ENCODE data around the gene PTK6. TPM values are rescaled to one million over a fixed set of nuclear protein-coding genes. Genes with fewer than 3 reads are reported as not detected.

PTK6 gene
- total RNA-seq, 1 experiment from 2014 or later, result 6.7 TPM

DNA sequence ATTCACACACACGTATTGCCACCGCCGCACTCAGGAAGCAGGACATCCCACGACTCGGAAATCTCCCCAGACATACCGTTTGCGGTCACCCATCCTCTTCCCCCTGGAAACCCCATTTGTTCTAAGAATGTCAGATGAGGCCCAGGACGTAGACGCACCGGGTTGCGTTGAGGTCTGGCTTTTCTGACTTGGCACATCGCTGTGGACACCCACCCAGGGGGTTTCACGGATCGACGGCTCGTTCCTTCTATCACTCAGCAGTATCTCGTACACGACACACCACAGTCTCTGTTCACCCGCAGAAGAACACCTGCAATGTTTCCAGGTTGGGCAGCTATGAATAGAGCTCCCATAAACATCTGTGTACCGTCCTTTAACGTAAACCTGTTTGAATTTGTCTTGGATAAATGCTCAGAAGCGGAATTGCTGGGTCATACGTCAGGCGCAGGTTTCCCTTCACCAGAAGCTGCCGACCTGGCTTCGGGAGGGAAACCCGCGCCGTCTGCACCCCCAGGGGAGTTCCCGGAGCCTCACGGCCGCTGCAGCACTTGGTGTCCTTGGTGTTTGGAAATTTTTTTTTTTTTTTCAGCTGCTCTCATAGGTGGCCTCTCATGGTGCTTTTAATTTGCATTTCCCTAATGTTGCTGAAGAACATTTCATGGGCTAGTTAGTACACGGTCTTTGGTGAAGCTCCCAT is 29.0 kb downstream of the PTK6 start:
- Histone ChIP-seq H3K4me1 (ENCODE audit: control insufficient read depth in 1 of 2, insufficient read depth in 2 of 2, low read length in 2 of 2) (no peaks in the 10 kb centered on the region), H3K4me3 (replicated peaks in 1 of 2; ENCODE audit: low read depth in 1 of 2, low read length in 2 of 2) (no peak overlapping the region), H3K4me2 (ENCODE audit: low read length) (no peak overlapping the region), H3K27me3 (ENCODE audit: insufficient read depth, low read length) (peaks cover 7% of the 10 kb centered on the region; the same call in 1 of the 2 replicates), H3K27ac (ENCODE audit: low read depth, low read length) (no peak overlapping the region), H3K36me3 (ENCODE audit: control insufficient read depth in 1 of 2, insufficient read depth in 2 of 2, low read length in 2 of 2) (no peaks in the 10 kb centered on the region), H3K9me3 (ENCODE audit: control insufficient read depth in 1 of 2, insufficient read depth in 1 of 2, low read depth in 1 of 2, low read length in 2 of 2) (no peaks in the 10 kb centered on the region; a peak in 1 of 4 replicates), H3K9me2 (ENCODE audit: insufficient read depth) (no peaks in the 10 kb centered on the region), H3K9ac (ENCODE audit: low read length) (no peak overlapping the region), H4K20me1 (ENCODE audit: insufficient read depth) (no peaks in the 10 kb centered on the region), H2AFZ (ENCODE audit: low read depth, low read length, poor library complexity, severe bottlenecking) (no peak overlapping the region), H3K79me2 (ENCODE audit: insufficient read depth, low read length) (no peaks in the 10 kb centered on the region)
- DNase-seq (ENCODE audit: low read depth, low spot score) (no peak), ATAC-seq (no peak)
- POLR2A ChIA-PET, result no interaction called here
- CTCF ChIA-PET, result no interaction called here
- BruUV-seq (replicated peaks), result no TSS peak
- RAD21 ChIA-PET (ENCODE audit: low non-redundant PET in 1 of 2, low total read pairs in 2 of 2, uncharacterized antibody in 2 of 2, unreplicated experiment in 2 of 2), result no interaction called here
- intact Hi-C loops (cut with micrococcal nuclease), result no loop called here
- TF ChIP-seq, protein P1, sequence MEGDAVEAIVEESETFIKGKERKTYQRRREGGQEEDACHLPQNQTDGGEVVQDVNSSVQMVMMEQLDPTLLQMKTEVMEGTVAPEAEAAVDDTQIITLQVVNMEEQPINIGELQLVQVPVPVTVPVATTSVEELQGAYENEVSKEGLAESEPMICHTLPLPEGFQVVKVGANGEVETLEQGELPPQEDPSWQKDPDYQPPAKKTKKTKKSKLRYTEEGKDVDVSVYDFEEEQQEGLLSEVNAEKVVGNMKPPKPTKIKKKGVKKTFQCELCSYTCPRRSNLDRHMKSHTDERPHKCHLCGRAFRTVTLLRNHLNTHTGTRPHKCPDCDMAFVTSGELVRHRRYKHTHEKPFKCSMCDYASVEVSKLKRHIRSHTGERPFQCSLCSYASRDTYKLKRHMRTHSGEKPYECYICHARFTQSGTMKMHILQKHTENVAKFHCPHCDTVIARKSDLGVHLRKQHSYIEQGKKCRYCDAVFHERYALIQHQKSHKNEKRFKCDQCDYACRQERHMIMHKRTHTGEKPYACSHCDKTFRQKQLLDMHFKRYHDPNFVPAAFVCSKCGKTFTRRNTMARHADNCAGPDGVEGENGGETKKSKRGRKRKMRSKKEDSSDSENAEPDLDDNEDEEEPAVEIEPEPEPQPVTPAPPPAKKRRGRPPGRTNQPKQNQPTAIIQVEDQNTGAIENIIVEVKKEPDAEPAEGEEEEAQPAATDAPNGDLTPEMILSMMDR (IDR thresholded peaks at IDR 0.05 in 2 of 3, conservative IDR thresholded peaks at IDR 0.05 in 1 of 3; ENCODE audit: borderline replicate concordance in 1 of 3, insufficient read depth in 1 of 3, low read depth in 2 of 3, low read length in 2 of 3), result no peak
- TF ChIP-seq SRF (IDR thresholded peaks at IDR 0.05; ENCODE audit: low read depth) (no peak), ZFX (IDR thresholded peaks at IDR 0.05) (no peak), EZH2 (IDR thresholded peaks at IDR 0.05) (no peak)
- TF ChIP-seq, protein P2, sequence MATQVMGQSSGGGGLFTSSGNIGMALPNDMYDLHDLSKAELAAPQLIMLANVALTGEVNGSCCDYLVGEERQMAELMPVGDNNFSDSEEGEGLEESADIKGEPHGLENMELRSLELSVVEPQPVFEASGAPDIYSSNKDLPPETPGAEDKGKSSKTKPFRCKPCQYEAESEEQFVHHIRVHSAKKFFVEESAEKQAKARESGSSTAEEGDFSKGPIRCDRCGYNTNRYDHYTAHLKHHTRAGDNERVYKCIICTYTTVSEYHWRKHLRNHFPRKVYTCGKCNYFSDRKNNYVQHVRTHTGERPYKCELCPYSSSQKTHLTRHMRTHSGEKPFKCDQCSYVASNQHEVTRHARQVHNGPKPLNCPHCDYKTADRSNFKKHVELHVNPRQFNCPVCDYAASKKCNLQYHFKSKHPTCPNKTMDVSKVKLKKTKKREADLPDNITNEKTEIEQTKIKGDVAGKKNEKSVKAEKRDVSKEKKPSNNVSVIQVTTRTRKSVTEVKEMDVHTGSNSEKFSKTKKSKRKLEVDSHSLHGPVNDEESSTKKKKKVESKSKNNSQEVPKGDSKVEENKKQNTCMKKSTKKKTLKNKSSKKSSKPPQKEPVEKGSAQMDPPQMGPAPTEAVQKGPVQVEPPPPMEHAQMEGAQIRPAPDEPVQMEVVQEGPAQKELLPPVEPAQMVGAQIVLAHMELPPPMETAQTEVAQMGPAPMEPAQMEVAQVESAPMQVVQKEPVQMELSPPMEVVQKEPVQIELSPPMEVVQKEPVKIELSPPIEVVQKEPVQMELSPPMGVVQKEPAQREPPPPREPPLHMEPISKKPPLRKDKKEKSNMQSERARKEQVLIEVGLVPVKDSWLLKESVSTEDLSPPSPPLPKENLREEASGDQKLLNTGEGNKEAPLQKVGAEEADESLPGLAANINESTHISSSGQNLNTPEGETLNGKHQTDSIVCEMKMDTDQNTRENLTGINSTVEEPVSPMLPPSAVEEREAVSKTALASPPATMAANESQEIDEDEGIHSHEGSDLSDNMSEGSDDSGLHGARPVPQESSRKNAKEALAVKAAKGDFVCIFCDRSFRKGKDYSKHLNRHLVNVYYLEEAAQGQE (IDR thresholded peaks at IDR 0.05; ENCODE audit: low read depth), result no peak
- TF ChIP-seq, protein P3, sequence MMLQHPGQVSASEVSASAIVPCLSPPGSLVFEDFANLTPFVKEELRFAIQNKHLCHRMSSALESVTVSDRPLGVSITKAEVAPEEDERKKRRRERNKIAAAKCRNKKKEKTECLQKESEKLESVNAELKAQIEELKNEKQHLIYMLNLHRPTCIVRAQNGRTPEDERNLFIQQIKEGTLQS (IDR thresholded peaks at IDR 0.05), result no peak

All from HCT116 (cell line).